ENCODE results near the gene GBX1. TPM values are rescaled to one million over a fixed set of nuclear protein-coding genes. Genes with fewer than 3 reads are reported as not detected.

GBX1 gene
- total RNA-seq, 1 experiment from 2014 or later = not detected

DNA sequence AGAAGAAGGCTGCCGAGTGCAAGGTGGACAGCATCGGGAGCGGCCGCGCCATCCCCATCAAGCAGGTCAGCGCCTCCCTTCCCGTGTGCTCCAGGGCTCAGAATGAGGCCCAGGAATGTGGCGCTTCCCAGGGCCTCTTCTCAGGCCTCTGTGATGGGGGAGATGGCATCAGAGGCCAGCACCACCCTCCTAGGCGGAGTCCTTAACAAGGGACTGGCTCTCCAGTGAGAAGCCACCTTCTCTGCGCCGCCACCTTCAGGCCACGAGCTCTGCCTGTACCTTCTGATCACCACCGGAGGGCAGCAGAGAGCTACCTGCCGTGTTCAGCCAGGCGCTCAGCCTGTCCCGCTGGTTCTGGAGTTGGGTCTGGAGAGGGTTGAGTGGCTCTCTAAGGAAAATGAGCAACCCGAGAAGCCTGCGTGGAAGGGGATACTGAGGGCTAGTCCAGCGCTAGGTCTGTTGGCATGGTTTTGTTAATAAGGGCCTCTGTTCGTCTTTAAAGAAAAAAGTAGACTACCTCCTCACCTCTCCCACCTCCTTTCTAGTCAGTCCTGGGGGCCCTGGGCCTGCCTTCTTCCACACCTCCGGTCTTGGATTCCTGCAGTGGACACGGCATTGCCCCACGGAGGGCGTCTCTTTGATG lies 43.6 kb downstream of the GBX1 start:
- no CpG with 5 or more reads among the region's 24 CpGs for WGBS (ENCODE audit: extremely low coverage, insufficient read length, low lambda C conversion rate)
- Histone ChIP-seq H2AFZ (ENCODE audit: low read length) (no peak overlapping the region), H4K20me1 (ENCODE audit: control insufficient read depth, insufficient read depth, insufficient read length) (no peaks in the 10 kb centered on the region), H2BK20ac (ENCODE audit: low read depth, low read length, poor library complexity, severe bottlenecking) (no peak overlapping the region), H3K79me1 (ENCODE audit: insufficient read depth, low read depth, low read length, poor library complexity, severe bottlenecking) (no peaks in the 10 kb centered on the region), H3K14ac (ENCODE audit: insufficient read depth, low read length) (no peak overlapping the region), H2BK15ac (ENCODE audit: low read depth, low read length) (no peak overlapping the region), H4K8ac (replicated peaks; ENCODE audit: insufficient read length, low read depth, low read length) (no peak overlapping the region), H2BK5ac (ENCODE audit: insufficient read length, low read length) (no peak overlapping the region), H3K4me1 (ENCODE audit: insufficient read depth, low read length) (peaks cover 3% of the 10 kb centered on the region; the same call in 1 of the 2 replicates), H3K4me2 (ENCODE audit: insufficient read depth, insufficient read length, low read length) (no peak overlapping the region), H3K9ac (ENCODE audit: extremely low read depth, insufficient read length, low read length) (no peak overlapping the region), H3T11ph (ENCODE audit: low read length) (no peak overlapping the region), H3K79me2 (ENCODE audit: insufficient read depth, low read length) (no peaks in the 10 kb centered on the region), H3K56ac (ENCODE audit: insufficient read length, low read depth, low read length) (no peak overlapping the region), H3K9me3 (ENCODE audit: control insufficient read depth, low read depth, low read length) (no peaks in the 10 kb centered on the region), H3K4ac (ENCODE audit: low read depth, low read length) (no peak overlapping the region), H2AK5ac (ENCODE audit: insufficient read length, low read length) (no peak overlapping the region), H3K18ac (ENCODE audit: insufficient read length, low read depth, low read length) (no peak overlapping the region), H4K91ac (ENCODE audit: insufficient read length, low read depth, low read length) (no peak overlapping the region), H3K27ac (ENCODE audit: insufficient read length, low read depth, low read length) (no peak overlapping the region), H3K23ac (ENCODE audit: insufficient read length, low read depth, low read length) (no peak overlapping the region), H3K27me3 (ENCODE audit: insufficient read depth, low read length) (no peaks in the 10 kb centered on the region), H3K23me2 (ENCODE audit: insufficient read length, low read depth, low read length, poor library complexity, severe bottlenecking) (peaks cover 10% of the 10 kb centered on the region), H4K5ac (ENCODE audit: insufficient read length, low read depth, low read length) (no peak overlapping the region), H2BK120ac (ENCODE audit: low read depth, low read length, poor library complexity, severe bottlenecking) (no peak overlapping the region), H2BK12ac (ENCODE audit: insufficient read length, low read depth, low read length) (no peak overlapping the region)
- H3K27ac Mint-ChIP-seq = peak overlapping the region in 1 of 3 experiments; percentile 68; a peak in 1 of 7 replicates
- H3K27me3 Mint-ChIP-seq (ENCODE audit: low read depth) = peaks cover 16% of the 10 kb centered on the region
- H3K4me1 Mint-ChIP-seq = peaks cover 19 to 26% of the 10 kb centered on the region in 2 experiments
- peak; percentile 94 for DNase-seq
- TF ChIP-seq, protein P1, sequence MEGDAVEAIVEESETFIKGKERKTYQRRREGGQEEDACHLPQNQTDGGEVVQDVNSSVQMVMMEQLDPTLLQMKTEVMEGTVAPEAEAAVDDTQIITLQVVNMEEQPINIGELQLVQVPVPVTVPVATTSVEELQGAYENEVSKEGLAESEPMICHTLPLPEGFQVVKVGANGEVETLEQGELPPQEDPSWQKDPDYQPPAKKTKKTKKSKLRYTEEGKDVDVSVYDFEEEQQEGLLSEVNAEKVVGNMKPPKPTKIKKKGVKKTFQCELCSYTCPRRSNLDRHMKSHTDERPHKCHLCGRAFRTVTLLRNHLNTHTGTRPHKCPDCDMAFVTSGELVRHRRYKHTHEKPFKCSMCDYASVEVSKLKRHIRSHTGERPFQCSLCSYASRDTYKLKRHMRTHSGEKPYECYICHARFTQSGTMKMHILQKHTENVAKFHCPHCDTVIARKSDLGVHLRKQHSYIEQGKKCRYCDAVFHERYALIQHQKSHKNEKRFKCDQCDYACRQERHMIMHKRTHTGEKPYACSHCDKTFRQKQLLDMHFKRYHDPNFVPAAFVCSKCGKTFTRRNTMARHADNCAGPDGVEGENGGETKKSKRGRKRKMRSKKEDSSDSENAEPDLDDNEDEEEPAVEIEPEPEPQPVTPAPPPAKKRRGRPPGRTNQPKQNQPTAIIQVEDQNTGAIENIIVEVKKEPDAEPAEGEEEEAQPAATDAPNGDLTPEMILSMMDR (conservative IDR thresholded peaks at IDR 0.05) = peak; percentile 99
- peaks cover 38 to 65% (median 56%) of the 10 kb centered on the region in 3 experiments for H3K36me3 Mint-ChIP-seq (ENCODE audit: insufficient read depth in 1 of 3, low read depth in 3 of 3)
- H3K9me3 Mint-ChIP-seq = no peaks in the 10 kb centered on the region
- H3K4me3 Mint-ChIP-seq = peak overlapping the region in 1 of 2 experiments; percentile 85; a peak in 2 of 5 replicates
